ENCODE data around the gene C9orf43.

The C9orf43 gene

GRCh38 chr9:113471143-113471542, 60.6 kb downstream of the C9orf43 start:
- DNase-seq: no peak

GRCh38 chr9:113471566-113471965, 61.0 kb downstream of the C9orf43 start:
- no peak for DNase-seq

- DNase-seq: no peak
Observed at GRCh38 chr9:113472199-113472598, 61.7 kb downstream of the C9orf43 start.

DNA sequence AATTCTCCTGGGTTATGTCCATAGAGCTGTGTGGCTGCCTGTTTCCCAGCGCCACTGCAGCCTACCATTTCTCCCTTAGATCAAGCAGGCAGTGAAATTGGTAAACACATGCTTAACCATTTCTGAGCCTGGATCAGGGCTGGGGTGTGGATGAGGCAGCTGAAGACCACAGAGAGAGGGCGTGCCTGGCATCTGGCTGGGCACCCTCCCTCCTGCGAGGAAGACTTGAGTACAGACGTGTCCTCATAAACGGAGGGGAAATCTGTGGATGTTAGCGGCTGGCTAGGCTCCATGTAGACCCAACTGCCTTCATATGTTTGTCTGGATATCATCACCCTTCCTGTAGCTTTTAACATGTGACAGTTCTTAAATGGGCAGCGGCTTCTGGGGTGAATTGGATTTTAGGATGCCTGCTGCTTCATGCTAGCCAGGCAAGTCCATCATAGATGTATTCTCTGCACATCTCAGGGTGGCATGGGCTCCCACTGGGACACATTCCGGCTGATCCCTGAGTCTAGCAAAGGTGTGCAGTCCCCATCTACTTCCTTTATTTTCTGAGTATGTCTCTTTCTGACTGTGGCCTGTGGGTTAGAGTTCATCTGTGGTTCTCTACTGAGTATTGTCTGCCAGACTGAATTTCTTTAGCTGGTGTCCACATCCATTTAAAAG, 63.9 kb downstream of the C9orf43 start:
- no peak for DNase-seq

DNA sequence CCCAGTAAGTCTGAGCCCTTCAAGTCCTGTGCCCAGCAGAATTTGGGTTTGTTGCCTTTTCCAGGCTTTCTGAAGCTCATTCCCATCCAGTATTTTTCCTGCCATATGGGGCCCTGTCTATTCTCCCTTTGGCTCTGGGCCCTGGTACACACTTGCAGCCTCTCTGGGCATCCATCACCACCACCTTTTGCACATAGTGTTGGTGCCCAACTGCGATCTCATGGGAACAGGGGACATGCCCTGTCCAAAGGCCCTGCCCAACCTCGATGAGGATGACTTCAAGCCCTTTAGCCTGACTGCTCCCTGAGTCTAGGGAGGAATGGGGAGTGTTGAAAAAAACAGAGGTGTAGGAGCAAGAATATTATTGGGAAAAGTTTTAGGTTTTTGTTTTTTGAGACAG, 64.5 kb downstream of the C9orf43 start:
- no peak for DNase-seq

DNA sequence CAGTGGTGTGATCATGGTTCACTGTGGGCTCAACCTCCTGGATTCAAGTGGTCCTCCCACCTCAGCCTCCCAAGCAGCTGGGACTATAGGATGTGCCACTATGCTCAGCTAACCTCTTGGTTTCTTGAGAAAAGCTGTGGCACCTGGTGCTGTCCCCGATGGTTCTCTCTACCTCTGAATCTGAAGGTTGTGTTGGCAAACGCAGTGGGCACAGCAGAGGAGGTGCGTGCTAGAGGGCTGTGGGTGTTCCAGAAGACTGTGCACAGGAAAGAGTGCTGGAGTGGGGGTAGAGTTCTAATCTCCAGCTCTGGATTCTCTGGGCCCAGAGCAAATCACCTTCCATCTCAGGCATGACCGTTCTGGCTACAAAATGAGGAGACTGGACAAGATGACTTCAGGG, 65.4 kb downstream of the C9orf43 start:
- no peak for DNase-seq

- no peak for DNase-seq
Observed at GRCh38 chr9:113476511-113476916, 66.0 kb downstream of the C9orf43 start.

DNA sequence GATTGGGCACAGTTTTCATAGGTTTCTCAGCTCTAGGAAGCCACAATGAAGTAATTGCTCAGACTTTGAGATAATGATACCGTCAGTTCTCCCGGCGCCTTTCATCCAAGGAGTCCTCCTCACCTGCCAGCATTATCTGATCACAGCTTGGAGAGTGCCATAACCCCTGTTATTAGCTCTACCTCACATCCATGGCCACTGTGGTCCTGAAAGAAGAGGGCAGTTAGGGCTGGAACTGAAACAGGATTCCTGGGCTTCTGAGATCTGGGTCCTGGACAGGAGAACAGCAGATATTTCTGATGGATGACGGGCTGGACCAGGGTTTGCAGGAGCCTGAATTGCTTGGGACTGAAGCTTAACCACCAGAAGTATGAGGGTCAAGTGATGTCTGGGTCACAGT, 66.5 kb downstream of the C9orf43 start:
- no peak for DNase-seq

GRCh38 chr9:113477661-113478060, 67.1 kb downstream of the C9orf43 start:
- DNase-seq: no peak

GRCh38 chr9:113479174-113479621, 68.7 kb downstream of the C9orf43 start:
- DNase-seq: no peak
